HG03439 (cell line): ENCODE measurements around the gene HPSE2.

Source experiments
- ATAC-seq: cut with Tn5 transposase; IDR thresholded peaks from one replicate; pipeline ENCODE4 v1.9.1; 2021; ENCODE audit warnings: mild to moderate bottlenecking, moderate library complexity; ENCODE audit not compliant: unreplicated experiment

The HPSE2 gene

DNA sequence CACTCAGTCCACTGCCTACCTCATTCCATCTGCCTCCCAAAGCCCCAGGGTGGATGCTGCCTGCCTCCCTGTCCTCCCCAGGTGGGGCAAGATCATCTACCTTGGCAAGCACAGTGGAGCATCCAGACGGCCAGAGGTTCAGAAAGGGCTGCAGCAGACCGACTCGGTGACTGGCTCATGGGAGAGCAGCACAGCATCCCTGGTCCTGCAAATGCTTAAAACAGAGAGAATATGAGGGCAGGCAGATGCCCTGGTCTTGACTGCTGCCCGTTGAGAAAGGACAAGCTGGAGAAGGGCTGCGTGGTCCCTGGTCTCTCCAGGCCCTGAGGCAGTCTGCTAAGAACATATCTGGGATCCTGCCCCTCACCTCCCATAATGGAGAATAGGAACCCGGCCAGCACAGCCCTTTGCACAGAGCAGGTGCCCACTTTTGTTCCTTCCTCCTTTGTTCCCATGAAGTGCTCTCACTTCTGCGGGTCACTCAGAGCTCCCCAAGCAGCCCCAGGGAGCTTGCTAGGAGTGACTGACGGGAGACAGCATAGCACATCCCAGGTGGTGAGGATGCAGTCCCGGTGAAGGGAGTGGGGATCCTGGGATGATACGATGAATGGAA lies 790.3 kb downstream of the HPSE2 start:
- no peak for ATAC-seq

GRCh38 chr10:98444314-98445006 lies 791.2 kb downstream of the HPSE2 start:
- ATAC-seq: no peak

- no peak for ATAC-seq
Measured at GRCh38 chr10:98438715-98439114, 796.9 kb downstream of the HPSE2 start.

DNA sequence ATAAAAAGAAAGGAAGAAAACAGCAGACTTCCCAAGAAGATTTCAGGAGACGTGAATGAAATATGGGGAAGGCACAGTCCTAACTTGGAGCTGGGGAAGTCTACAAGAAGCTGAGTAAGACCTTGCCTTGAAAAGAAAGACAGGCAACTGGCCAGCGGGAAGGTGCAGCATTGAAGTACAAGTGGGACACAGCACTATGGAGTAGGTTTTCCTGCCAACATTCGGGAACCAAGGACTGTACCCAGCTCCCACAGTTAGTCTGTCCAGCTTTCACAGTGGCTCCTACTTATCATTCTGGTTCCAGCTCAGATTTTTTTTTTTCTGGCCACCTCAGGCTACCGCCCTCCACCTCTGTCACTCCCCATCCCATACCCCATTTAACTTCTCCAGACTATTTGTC lies 798.9 kb downstream of the HPSE2 start:
- ATAC-seq: no peak

GRCh38 chr10:98435178-98435577 lies 800.5 kb downstream of the HPSE2 start:
- ATAC-seq: no peak

DNA sequence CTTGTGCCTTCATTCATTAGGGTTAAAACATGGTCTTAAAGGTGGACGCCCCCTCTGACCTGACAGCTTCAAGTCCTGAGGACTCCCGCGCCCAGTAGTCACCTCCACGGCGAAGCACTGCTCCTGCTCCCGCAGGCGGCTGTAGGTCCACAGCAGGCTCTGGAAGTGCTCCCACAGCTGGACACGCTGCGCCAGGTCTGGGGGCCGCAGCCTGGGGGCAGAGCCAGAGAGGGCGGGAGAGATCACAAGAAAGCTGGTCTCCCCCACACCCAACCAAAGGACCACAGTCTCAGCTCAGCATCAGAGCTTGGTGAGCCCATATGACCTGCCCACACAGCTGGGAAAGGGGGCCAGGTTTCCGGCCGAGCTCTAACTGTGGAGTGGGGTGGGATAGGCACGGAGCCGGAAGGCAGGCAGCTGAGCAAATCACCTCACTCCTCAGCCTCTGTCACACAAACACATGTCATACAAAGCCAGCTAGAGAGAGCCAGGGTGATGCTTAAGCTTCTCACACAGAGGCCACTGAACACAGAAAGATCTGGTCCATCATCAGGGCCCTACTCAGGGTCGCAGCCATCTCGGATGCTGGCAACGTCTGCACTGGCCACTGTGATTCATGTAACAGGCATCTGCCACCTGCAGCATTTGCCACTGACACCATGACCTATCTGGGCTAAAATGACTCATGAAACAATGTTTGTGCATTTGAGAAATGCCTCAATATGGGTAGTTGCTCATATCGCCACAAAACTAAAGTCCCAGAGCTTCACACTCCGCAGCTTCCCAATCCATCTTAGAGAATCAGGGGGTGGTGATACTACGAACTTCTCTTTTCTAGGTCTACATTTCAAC lies 801.5 kb downstream of the HPSE2 start:
- ATAC-seq: no peak

DNA sequence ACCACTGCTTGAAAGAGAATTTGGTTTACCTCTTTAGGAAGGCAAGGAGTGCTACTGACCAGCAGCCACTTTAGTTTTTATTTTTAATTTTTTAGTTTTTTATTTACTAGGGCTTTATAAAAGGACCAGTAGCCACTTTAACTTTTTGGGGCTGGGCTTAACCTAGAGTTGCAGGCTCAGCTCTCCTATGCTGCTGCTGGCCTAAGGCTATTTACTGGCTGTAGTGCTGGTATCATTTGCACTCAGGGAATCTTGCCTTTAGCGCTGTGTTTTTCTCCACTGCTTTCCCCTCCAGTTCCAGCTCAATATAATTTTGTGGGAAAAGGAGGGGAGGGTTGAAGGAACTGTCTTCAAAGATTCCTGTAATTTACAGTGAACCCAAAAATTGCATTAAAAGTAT lies 802.3 kb downstream of the HPSE2 start:
- no peak for ATAC-seq

GRCh38 chr10:98432330-98432729 lies 803.3 kb downstream of the HPSE2 start:
- no peak for ATAC-seq

DNA sequence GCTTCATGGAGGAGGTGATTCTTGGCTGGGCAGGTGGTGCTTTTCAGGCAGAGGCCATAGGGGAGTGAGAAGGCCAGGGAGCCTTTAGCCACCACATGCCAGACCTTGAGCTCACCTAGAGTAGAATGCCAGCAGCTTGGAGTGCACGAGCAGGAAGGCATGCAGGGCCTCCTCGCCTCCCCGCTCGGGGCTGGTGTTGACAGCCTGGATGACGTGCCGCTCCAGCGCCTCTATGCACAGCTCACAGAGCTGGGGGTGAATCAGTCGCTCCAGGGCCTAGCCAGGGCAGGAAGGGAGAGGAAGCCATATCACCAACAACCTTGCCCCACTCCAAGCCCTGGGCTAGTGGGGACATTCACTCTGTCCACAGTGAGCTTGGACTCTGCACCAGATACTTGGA lies 804.6 kb downstream of the HPSE2 start:
- no peak for ATAC-seq

DNA sequence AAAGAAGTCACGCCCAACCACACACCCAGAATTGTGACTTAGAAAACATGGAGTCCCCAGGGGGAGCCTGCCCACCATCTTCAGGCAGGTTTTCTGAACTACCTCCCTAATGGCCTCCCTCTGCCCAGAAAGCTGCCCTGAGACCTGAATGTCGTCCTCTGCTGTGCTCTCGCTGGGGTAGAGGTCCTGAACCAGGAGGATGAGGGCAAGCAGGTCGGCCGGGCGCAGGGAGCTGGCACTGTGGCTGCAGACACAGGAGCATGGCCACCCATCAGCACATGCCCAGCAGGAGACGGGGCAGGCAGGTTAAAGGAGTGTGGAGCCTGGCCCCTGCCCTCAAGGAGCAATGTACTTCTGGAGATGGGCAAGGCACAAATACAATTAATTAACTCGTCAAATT lies 805.2 kb downstream of the HPSE2 start:
- ATAC-seq: no peak

- no peak for ATAC-seq
Measured at GRCh38 chr10:98429320-98430072, 806.2 kb downstream of the HPSE2 start.

DNA sequence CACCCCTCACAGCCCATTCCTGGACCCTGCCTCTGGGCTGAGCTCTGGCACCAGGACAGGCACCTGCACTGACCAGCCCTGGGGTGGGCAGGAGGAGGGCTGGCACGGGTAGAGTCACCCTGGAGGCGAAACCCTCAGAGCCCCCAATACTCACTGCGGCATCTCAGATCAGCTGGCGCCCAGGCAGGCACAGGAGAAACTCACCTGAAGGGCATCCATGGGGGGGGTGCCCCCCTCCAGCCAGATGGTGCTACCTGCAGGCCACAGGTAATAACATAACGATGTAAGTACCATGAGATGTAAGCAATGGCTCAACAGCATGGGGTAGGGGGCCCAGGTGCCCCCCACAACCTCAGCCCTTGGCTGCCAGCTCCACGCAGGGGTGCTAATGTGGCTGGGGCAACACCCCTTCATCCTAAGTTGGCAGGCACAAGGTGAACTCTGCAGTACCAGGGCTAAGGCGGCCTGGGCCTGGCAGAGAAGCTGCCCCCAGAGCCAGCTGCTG lies 808.6 kb downstream of the HPSE2 start:
- ATAC-seq: no peak

- peak; percentile 50 for ATAC-seq
Measured at GRCh38 chr10:98425511-98426352, 809.9 kb downstream of the HPSE2 start.

GRCh38 chr10:98424295-98425254 lies 811.1 kb downstream of the HPSE2 start:
- ATAC-seq: no peak

- ATAC-seq: no peak
Measured at GRCh38 chr10:98423691-98424120, 811.9 kb downstream of the HPSE2 start.

DNA sequence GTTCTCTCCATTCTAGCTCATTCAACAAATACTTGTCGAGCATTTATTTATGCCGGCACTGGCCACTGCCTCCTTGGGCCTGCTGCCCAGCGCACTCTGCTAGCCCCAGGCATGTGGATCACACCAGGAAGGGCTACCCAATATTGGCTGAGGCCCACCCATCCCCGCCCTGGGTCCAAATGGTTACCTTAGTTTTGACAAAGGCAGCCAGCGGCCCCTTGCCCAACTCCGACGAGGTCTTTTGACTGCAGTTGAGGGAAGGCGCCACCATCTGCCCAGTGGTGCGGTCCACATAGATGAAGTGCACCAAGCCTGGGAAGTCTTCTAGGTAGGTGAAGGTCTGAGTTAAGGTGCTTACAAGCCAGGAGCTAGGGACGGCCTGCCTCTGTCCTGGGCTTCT lies 813.5 kb downstream of the HPSE2 start:
- ATAC-seq: no peak

- no peak for ATAC-seq
Measured at GRCh38 chr10:98420786-98421185, 814.9 kb downstream of the HPSE2 start.

DNA sequence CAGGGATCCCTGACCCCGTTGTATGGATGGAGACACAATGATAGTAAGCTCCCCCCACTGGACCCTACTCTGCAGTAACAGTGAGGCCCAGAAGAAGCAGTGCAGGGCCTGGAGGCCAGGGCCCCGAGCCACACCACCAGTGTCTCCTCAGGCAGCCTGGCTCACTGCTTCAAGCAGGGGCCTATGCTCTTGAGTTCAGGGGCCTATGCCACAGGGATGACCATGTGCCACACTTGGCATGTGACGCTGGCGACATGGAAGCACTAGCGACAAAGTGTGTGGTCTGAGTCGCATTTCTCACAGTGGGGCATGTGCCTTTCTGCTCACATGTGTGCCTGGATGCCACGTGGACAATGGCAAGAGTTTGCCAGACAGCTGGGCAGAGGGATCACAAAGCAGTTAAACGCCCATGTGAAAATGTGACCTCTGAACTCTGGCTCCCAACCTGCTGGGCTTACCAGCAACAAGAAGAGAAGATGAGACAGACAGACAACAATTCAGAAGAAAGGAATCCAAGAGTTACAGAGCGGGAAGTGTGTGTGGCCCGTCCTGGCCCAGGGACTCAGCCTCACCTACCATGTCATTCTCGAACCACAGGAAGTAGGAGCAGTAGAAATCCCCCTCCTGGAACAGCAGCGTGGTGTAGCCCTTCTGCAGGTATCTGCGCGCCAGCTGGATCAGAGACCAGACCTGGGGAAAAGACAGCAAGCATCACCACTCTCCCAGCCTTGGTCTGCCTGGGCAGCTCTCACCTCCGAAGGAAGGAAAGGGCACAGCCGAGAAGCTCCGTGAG lies 816.0 kb downstream of the HPSE2 start:
- no peak for ATAC-seq
